Limb (tissue), 2 donors: ENCODE results near the gene ACACA.
"Not testable (repeated sequence)": the region's sequence is repeated elsewhere in the genome, so short reads cannot be mapped to it uniquely, and the experiment has no call there.

Experiments
- DNase-seq, 2 donors: peaks; one replicate each; pipeline ENCODE4 v3.0.0-alpha.2; 2016; ENCODE audit errors: extremely low spot score in 2 of 2

The ACACA gene

DNA sequence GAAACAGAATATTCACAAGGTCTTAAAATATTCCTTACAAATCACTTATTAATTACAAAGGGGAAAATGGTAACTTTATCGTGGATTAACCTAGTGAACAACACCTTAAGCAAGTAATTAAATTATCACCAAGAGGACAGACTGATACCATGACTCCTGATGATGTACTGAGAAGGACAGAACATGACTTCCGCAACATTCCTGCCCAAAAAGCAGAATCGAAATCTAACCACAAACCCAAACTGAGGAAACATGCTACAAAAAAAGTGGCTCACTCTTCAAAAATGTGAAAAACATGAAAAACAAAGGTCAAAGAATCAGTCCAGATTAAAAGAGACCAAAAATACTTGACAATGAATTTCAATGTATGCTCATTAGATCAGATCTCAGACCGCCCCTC, 306.4 kb downstream of the ACACA start:
- DNase-seq = no peak

DNA sequence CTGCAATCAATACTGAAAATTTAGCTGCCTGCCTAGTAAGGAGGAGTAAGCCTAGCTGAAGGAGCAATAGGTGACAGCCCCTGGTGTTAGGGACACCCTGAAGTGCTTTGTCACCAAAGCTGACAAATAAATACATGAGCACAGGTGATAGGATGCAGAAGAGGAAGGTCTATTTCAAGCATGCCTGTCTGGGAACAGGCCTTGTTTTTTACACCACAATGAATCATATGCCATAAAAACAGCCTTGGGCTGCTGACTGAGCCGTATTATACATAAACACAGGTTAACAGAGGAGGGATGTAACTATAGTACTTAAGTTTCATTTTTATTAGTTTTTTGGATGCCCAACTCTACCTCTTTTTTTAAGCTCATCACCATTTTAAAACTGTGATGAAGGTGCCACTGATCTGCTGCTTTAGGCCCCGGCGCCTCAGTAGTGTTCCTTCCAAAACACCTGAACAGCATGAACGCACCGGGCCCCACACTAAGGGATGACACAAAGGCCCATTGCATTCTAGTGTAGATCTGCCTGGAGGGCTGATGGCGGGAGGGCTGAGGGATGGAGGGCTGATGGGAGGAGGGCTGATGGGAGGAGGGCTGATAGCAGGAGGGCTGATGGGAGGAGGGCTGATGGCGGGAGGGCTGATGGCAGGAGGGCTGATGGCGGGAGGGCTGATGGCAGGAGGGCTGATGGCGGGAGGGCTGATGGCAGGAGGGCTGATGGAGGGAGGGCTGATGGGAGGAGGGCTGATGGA, 307.5 kb downstream of the ACACA start:
- DNase-seq = no peak

DNA sequence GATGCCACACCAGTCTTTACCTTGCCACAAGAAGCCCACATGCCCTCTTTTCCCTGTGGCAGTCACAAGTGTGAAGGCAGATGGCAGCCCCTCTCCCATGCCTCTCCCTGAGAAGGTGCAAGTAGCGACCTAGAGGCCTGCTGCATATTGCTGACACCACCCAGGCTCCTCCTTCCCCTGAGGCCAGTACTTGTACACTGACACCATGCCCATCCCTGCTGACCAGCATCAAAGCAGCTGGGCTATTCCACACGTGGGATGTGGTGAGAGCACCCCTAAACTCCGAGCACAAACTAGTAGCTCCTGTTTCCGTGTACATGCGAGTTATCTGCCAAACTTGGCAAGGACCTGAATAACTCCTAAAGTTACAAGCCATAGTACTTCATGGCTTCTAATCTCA, 308.5 kb downstream of the ACACA start:
- DNase-seq = no peak

DNA sequence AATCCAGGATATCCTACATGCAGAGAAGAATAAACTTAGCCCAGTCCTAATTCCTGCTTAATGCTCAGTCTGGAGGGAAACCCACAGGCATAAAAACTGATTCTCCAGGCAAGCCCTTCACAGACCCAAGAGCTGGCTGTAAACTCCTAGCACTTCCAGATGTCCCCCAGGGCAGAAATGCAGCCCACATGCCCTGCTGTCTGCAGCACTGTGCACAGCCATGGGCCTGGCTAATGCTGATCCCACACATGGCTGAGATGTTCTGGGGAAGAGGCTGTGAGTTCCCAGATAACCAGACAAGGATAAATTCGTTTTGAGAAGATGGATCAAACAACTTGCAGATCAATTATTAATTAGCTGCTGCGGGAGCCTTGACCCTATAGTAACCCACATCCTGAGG, 309.5 kb downstream of the ACACA start:
- DNase-seq = no peak

DNA sequence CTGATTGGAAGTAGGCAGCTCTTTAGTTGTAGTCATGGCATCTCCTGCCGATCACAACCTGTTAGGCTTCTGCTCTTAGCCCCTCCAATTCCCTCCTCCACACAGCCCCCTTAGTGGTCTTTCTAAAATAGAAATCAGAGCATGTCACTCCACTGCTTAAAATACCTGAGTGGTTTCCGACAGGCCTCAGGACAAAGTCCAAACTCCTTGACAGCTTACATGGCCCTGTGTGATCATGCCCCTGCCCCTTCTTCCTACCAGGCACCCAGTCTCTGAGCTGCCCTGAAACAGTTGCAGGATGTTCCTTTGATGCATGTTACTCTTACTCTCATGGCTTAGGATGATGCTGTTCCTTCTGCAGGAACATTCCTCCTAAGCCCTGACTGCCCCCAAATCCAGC, 310.6 kb downstream of the ACACA start:
- DNase-seq = no peak

DNA sequence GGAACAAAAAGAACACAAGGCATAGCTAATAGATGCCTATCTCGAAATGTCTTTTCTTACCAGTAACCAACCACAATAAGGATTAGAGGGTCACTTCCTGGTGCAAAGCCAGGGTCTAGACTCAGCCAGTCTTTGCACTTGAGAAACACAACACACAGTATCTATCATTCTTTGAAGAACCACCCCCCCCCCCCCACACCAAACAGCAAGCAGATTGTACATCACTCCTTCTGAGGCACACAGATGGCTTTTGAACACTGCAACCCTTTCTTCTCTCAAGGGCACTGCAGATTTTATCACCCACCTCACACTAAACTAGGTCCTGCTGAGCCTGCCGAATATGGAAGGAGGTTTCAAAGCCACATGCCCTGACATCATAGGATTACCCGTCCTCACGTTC, 312.2 kb downstream of the ACACA start:
- DNase-seq = no peak

DNA sequence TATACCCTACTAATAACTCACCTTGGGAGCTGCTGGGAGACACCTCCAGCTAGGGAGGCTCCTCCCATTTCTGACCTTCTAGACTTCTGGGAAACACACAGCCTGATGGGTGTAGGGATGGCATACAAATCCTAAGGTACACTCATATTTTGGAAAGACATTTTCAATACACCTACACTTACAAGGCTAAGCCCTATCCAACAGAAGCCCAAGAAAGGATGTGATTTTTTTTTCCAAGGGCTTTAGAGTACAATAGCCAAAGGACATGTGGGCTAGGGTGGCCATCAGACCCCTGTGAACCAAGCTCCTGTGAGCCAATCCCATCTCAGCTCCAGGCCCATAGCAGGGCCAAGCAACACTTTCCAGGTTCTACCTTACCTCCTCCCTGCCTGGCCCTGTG, 313.9 kb downstream of the ACACA start:
- DNase-seq = no peak

DNA sequence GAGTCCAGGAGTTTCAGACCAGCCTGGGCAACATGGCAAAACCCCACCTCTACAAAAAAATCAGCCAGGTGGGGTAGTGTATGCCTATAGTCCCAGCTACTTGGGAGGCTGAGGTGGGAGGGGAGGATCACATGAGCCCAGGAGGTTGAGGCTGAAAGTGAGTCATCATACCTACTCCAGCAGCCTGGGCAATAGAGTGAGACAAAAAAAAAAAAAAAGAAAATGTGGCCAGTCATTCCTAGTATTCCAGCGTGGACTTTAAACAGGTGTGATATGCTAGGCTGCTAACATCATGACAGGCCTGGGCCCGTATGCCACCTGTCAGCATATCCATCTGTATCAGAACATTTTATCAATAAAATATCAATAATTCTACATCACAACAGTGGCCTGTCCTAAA, 314.6 kb downstream of the ACACA start:
- DNase-seq = no peak

DNA sequence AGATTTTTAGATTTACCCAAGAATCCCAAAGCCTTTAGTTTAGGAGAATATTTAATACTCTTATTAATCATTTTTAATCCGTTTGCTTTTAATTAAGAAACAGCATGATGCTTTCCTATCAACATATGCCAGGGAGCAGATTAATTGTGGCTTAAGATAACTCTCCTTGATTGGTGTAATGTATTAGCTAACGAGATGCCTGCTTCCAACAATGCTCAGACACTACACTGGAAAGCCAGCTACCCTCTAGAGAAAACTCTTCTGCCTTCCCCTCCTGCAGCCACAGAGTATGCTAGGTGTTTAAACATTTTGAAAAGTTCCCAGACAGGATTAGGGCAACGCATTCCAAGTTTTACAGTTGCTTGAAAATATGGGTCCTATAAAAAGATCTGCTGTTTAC, 315.7 kb downstream of the ACACA start:
- DNase-seq = no peak

DNA sequence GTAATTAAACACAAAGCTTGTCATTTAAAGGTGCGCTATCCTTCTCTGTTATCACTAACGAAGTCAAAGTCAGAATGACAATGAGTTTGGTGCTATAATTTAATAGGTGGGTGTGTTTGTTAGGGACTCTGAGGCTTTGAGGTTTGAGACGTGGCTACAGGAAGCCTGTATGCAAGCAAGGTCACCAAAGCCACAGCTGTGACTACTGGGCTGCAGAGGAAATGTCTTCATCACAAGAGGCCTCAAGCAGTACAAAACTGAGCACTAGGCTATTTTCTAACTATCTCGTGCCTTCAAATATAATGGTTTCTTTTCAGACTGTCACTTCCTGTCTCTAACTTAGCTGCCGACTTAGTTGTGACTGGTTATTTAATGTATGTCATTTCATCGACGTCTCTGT, 316.7 kb downstream of the ACACA start:
- no peak for DNase-seq

DNA sequence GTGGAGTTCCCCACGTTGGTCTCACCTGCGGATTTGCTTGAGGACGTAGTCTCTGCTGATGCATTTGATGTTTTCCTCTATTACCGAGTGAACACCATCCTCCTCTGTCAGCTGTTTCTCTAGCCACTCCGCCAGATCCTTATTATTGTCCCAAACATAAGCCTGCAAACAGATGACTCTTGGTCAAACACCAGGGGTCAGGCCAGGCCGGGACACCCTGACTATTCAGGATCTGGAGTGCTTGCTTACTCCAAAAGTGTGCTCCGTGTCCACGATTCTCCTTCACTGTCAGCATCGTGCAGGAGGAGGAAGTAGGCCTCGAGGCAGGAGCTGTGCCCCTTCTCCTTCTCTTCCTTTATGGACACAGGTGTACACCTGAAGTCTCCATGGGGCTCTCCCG, 317.7 kb downstream of the ACACA start:
- no peak for DNase-seq

DNA sequence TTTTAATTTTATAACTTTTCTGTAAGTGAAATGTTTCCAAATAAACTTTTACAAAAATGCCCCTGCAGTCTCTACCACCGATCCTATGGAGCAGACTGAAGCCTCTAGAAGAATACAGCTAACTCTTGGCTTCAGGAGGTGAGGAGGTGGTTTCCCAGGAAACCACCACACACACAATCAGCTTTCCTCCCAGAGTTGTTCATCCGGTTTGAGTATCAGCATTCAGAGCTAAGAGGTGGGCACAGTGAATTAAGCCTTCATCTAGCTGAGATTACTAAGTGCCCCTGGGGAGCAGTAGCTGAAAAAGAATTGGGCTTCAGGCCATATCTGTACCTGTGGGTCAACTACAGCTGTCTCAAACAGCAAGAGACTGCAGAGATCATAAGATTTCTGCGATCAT, 318.2 kb downstream of the ACACA start:
- DNase-seq = no peak

DNA sequence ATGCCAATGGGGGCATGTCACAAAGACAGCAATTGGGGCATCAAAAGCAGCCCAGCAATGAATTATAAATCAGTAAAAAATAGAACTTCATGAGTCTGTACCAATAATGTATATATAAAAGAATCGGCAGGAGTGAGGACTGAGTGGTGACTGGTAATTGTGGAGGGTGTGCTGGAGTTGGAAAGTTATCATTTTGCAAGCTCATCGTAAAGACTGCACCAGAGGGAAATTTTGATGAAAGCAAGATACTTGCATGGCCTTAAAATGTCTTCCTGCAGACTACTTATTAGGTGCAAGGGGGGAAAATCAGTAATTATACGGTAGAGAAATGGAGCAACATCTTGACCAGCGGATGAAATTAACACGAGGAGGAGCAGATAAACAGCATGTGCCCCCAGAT, 319.0 kb downstream of the ACACA start:
- no peak for DNase-seq

DNA sequence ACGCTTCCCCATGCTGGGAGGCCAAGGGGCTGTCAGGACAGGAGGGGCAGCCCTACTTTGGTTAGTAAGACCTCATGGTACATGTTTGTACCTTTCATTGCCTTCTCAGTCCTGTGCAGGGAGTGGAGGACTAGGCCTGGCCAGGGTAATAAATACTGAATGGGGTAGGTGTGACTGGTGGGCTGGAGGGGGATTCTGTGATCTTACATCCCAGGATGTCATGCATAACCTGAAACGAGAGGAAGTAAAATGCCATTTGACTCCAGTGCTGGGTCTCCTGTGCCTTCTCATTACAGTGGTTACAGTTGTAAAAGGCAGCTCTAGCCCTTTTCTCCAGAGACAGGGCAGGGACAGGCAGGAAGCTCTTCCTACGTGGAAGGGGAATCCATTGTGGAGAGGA, 319.7 kb downstream of the ACACA start:
- DNase-seq = no peak

DNA sequence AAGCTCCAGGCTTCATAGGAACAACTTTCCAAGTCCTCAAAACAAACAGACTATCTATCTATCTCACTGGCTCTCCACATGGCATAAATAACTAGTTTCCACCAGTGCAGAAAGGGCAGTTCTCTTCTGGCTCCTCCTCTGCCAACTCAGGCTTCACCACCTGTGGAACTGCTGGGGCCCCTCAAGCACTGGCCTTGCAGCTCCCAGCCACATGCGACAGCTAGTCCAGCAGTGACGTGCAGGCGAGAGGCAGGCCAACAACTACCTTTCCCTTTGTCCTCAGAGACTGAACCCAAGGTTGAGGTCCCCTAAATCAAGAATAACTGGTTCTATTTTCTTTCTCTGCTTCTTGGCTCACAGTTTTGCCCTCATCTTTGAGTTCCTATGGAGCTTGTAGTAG, 320.3 kb downstream of the ACACA start:
- no peak for DNase-seq

DNA sequence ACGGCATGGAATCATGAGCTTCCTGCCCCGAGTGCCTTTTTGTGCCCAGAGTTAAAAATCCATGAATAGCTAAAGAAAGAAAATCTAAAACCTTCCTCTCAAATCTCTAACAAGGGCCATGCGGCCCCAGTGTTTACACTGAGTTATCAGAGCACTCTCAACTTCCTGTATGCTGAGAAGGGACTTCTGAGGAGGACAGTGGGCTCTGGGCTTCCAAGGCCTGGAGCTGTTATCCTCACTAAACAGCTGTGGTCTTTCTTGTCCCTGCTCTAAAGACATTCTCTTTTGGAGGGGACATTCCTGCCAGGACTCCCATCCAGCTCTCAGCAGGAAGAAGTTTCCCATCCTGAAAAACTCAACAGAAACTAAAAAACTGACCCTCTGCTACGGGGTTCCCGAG, 322.3 kb downstream of the ACACA start:
- no peak for DNase-seq

DNA sequence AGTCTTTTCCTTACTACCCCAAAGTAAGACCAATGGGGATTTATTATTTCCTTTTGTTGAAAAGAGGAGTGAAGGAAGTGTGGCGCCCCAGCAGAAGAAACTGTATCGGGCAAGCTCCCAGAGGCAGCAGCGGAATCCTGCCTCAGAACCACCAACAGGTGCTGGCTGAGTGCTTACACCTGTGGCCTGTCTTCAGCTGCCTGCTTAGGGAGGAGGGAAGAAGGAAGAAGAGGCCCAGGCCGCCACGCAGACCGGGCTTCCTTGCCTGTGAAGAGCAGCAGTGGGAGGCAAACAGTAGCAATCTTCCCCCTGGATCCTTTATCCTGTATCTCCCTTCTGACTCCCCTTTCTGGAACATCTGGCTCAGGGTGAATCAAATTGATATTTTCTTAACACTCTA, 323.2 kb downstream of the ACACA start:
- DNase-seq = no peak

DNA sequence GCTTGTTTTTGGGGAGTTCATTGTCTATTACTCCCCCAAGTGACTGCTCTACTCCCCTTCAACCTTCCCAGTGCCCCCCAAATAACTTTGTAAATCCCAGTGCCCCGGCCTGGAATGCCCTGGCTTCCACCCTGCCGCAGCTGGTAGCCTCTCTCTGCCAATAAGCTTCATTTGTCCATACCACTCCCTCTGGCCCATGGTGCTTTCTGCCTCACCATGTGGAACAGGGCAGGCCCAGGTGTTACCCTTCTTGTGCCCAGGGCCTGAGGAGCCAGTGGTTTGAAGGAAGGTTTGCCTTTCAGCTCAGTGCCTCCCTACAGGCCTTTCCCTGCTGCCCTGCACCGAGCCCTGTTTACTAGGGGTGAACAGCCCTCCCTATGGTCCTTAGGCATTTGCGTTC, 323.7 kb downstream of the ACACA start:
- no peak for DNase-seq

DNA sequence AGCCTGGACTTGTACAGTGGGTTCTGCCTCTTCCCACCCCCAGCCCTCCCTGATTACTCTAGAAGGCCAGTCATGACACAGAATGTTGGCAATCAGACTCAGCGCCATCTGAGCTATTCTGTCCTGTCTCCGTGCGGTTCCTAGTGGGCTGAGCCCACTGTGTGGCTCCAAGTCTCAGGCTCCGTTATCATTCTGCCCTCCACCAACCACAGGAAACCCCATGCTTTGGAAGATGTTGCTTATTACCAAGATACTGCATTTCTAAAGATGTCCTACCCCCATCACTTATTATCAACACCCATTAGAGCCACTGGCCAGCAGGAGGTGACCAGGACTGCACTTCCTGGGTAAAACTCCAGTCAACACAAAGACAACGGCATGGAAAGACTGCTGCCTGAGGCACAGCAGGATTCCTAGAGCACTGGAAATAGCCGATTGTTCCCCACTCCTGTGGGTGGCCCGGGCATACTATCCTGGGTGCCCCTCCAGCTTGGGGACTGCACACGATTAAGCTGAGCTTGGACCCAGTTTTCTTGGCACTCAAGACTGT, 324.2 kb downstream of the ACACA start:
- no peak for DNase-seq

DNA sequence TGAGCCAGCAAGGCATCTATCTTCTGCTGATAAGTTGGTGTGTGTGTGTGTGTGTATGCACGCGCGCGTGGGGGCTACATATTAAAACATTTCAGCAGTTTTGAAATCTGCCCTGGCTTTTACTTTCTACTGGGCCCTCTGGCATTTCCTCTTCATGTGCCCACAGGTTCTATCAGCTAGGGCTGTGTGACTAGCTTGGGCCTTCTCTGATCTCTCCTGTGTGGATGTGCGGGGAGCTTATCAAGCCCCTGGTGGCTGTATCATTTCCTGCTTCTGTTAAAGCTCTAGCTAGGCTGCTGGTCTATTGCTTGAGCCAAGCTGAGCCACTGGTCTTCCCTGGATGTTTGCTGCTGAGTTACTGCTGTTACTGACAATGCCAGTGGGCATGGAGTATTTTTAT, 325.3 kb downstream of the ACACA start:
- no peak for DNase-seq

DNA sequence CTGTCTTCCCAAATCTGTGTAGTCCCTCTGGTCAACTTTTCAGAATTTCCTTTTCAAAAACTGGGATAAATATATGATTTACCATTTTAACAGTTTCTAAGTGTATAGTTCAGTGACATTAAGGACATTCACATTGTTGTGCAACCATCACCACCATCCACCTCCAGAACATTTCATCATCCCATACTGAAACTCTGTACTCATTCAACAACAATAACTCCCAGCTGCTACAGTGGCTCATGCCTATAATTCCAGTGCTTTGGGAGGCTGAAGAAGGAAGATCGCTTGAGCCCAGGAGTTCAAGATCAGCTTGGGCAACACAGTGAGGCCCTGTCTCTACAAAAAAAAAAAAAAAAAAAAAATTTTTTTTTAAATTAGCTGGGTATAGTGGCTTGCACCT, 326.9 kb downstream of the ACACA start:
- DNase-seq = no peak

DNA sequence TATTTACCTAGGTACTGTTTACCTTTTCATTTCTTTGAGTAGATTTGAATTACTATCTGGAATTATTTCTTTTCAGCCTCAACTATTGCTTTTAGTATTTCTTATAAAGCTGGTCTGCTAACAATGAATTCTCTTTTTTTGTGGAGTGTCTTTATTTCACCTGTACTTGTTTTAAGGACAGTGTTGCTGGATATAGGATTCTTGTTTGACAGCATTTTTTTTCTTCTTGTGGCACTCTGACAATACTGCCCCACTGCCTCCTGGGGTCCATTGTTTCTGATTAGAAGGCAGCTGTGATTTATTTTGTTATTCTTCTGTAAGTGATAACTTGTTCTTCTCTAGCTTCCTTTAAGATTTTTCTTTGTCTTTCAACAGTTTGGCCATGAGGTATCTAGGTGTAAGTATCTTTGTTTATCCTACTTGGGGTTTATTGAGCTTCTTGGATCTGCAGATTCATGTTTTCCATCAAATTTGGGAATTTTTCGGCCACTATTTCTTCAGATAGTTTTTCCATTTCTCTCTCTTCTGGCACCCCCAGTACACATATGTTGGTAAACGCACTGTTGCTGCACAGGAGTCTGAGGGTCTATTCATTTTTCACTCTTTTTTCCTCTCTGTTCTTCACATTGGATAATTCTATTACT, 327.4 kb downstream of the ACACA start:
- no peak for DNase-seq

DNA sequence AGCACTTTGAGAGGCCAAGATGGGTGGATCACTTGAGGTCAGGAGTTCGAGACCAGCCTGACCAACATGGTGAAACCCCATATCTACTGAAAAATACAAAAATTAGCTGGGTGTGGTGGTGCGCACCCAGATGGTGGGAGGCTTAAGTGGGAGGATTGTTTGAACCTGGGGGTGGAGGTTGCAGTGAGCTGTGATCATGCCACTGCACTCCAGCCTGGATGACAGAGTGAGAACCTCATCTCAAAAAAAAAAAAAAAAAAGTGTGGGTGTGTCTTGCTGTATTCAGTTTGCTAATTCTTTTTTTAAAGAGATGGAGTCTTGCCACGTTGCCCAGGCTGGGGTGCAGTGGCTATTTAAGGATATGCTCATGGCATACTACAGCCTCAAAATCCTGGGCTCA, 333.2 kb downstream of the ACACA start:
- DNase-seq = not testable (repeated sequence)
